Right cardiac atrium (tissue), 5 donors: Measurements from ENCODE around the gene WDR45. TPM values are rescaled to one million over a fixed set of nuclear protein-coding genes. Genes with fewer than 3 reads are reported as not detected.

Experiments
- ATAC-seq, 2 donors: fragments of 200-7000 bp; cut with Tn5 transposase; one replicate each; pipeline versions ENCODE4 v1.8.0 to v1.9.1; 2020; ENCODE audit warnings: moderate library complexity in 2 of 2, mild to moderate bottlenecking in 1 of 2
- DNase-seq, 3 donors: peaks; one replicate each; pipeline ENCODE4 v3.0.0-alpha.2; 2020
- H3K27ac ChIP-seq: one replicate; pipeline ENCODE4 v1.5.1; 2013; ENCODE audit warnings: mild to moderate bottlenecking, low read length, control low read depth, moderate library complexity
- H3K27me3 ChIP-seq: one replicate; pipeline ENCODE4 v1.6.1; 2013; ENCODE audit not compliant: control insufficient read depth, insufficient read depth
- H3K4me1 ChIP-seq: one replicate; pipeline ENCODE4 v1.6.1; 2013; ENCODE audit warnings: low read length; ENCODE audit not compliant: control insufficient read depth, insufficient read depth
- H3K4me3 ChIP-seq: one replicate; pipeline ENCODE4 v1.5.1; 2013; ENCODE audit warnings: low read length, control low read depth
- H3K9me3 ChIP-seq: one replicate; pipeline ENCODE4 v1.6.1; 2013; ENCODE audit warnings: low read length; ENCODE audit not compliant: control insufficient read depth
- WGBS: extraction: QIAGEN DNeasy Blood & Tissue Kit; methylation state at CpG from one replicate; pipeline ENCODE4 v1.1.7; 2013; 5-methylcytosine and 5-hydroxymethylcytosine counted together
- intact Hi-C, 4 donors: fragments of 100-400 bp; cut with DNase I; formaldehyde crosslinking; loops; one replicate each; pipeline versions ENCODE4 v1.11.0 to v1.14.0; 2022 to 2023
- polyA plus RNA-seq: library from polyadenylated mRNA; stranded (reverse); fragments of 200-250 nt; gene quantifications from one replicate; pipeline ENCODE4 v1.2.3, GENCODE V29; 2013
- total RNA-seq, 4 donors: library from RNA; stranded (reverse); fragmentation: NEBNext Ultra II Directional; extraction: Animal tissue kit (Norgen Biotek cat#: 25700); gene quantifications; one replicate each; pipeline ENCODE4 v1.2.1, GENCODE V29; 2021
- donor health status: healthy with polysubstance abuse.
- donor health status: DM: no; HTN: yes; CAD: no.
- donor health status: DM: no; HTN: no; CAD: no.
- donor health status: DM: no; HTN: yes; CAD: no; lungs with severe emphysema.
- donor health status: DM: yes; HTN: yes; CAD: no.

WDR45 gene
- total and polyA plus RNA-seq, 5 donors: 70.0 to 82.5 (median 80.1) TPM

- no peak for ATAC-seq
- Histone ChIP-seq H3K27me3 (no peaks in the 10 kb centered on the region), H3K4me3 (no peak overlapping the region), H3K9me3 (no peaks in the 10 kb centered on the region), H3K4me1 (peaks cover 4% of the 10 kb centered on the region), H3K27ac (no peak overlapping the region)
- WGBS: 84% methylated on average over 13 of the region's 13 CpGs
- DNase-seq: no peak
- intact Hi-C loops: no loop called here
These were observed 4.3 kb downstream of the WDR45 start for GRCh38 chrX:49075347-49075746.

- no peaks in the 10 kb centered on the region for H3K27me3 ChIP-seq
- peaks cover 4% of the 10 kb centered on the region for H3K4me1 ChIP-seq
- DNase-seq: peak; percentile 93 to 97 (median 96)
- H3K4me3 ChIP-seq: peak within 1 kb of the TSS; percentile 47
- under 1% methylated on average over 61 of the region's 61 CpGs for WGBS
- peak within 1 kb of the TSS; percentile 79 for H3K27ac ChIP-seq
- H3K9me3 ChIP-seq: no peaks in the 10 kb centered on the region
- ATAC-seq: peak; percentile 89 to 91
- intact Hi-C loops: no loop called here
These were observed 5.8 kb downstream of the WDR45 start, which contains the start of gene PRAF2 for GRCh38 chrX:49073601-49074575. Gene PRAF2 (minus strand): TSS chrX:49074002. CDS start chrX:49073987, 15 bp downstream.

- no peak overlapping the region for H3K27ac ChIP-seq
- H3K9me3 ChIP-seq: no peaks in the 10 kb centered on the region
- intact Hi-C loops: no loop called here
- no peak for DNase-seq
- 22% methylated on average over 10 of the region's 10 CpGs for WGBS
- peak in 1 of 2 donors; percentile 0 for ATAC-seq
- H3K4me1 ChIP-seq: peaks cover 4% of the 10 kb centered on the region
- peak overlapping the region; percentile 47 for H3K4me3 ChIP-seq
- H3K27me3 ChIP-seq: no peaks in the 10 kb centered on the region
These were observed 7.0 kb downstream of the WDR45 start for GRCh38 chrX:49072712-49073095.

- peak overlapping the region; percentile 54 for H3K27ac ChIP-seq
- H3K27me3 ChIP-seq: no peaks in the 10 kb centered on the region
- 30% methylated on average over 60 of the region's 63 CpGs for WGBS
- intact Hi-C loops: no loop called here
- ATAC-seq (peak; percentile 82 to 84), DNase-seq (peak; percentile 87 to 94 (median 93))
- no peaks in the 10 kb centered on the region for H3K9me3 ChIP-seq
- H3K4me1 ChIP-seq: peaks cover 4% of the 10 kb centered on the region
- H3K4me3 ChIP-seq: peak overlapping the region; percentile 47
These were observed 7.6 kb downstream of the WDR45 start for GRCh38 chrX:49071877-49072711.

GRCh38 chrX:49070988-49071387 lies 8.7 kb downstream of the WDR45 start:
- Histone ChIP-seq H3K4me1 (peaks cover 4% of the 10 kb centered on the region), H3K27me3 (no peaks in the 10 kb centered on the region), H3K9me3 (no peaks in the 10 kb centered on the region), H3K4me3 (no peak overlapping the region), H3K27ac (no peak overlapping the region)
- WGBS: 83% methylated on average over 4 of the region's 4 CpGs
- intact Hi-C loops: no loop called here
- ATAC-seq (no peak), DNase-seq (no peak)

GRCh38 chrX:49069038-49069437 lies 10.6 kb downstream of the WDR45 start:
- H3K9me3 ChIP-seq: no peaks in the 10 kb centered on the region
- peaks cover 4% of the 10 kb centered on the region for H3K4me1 ChIP-seq

GRCh38 chrX:49067285-49068120 lies 12.2 kb downstream of the WDR45 start:
- H3K27me3 ChIP-seq: no peaks in the 10 kb centered on the region
- DNase-seq (no peak), ATAC-seq (no peak)
- no peaks in the 10 kb centered on the region for H3K9me3 ChIP-seq
- no peaks in the 10 kb centered on the region for H3K4me1 ChIP-seq
- no peak overlapping the region for H3K4me3 ChIP-seq
- intact Hi-C loops: no loop called here
- H3K27ac ChIP-seq: no peak overlapping the region
- 91% methylated on average over 41 of the region's 41 CpGs for WGBS

More at GRCh38 chrX:49069038-49069437, 10.6 kb downstream of the WDR45 start:
- 89% methylated on average over 11 of the region's 11 CpGs for WGBS
- intact Hi-C loops: no loop called here
- Histone ChIP-seq H3K27ac (no peak overlapping the region), H3K27me3 (no peaks in the 10 kb centered on the region), H3K4me3 (no peak overlapping the region)
- DNase-seq (no peak), ATAC-seq (no peak)

- H3K27me3 ChIP-seq: no peaks in the 10 kb centered on the region
- H3K27ac ChIP-seq: no peak overlapping the region
- WGBS: 73% methylated on average over 9 of the region's 9 CpGs
- H3K4me3 ChIP-seq: no peak overlapping the region
- no peaks in the 10 kb centered on the region for H3K9me3 ChIP-seq
- no peaks in the 10 kb centered on the region for H3K4me1 ChIP-seq
- ATAC-seq (no peak), DNase-seq (no peak)
- intact Hi-C loops: no loop called here
These were observed 13.0 kb downstream of the WDR45 start for GRCh38 chrX:49066690-49067089.

GRCh38 chrX:49066278-49066677 lies 13.4 kb downstream of the WDR45 start:
- Histone ChIP-seq H3K4me1 (no peaks in the 10 kb centered on the region), H3K27me3 (no peaks in the 10 kb centered on the region), H3K9me3 (no peaks in the 10 kb centered on the region), H3K27ac (no peak overlapping the region), H3K4me3 (no peak overlapping the region)
- no peak for ATAC-seq
- WGBS: 93% methylated on average over 2 of the region's 2 CpGs
- DNase-seq: no peak
- intact Hi-C loops: no loop called here

- intact Hi-C loops: no loop called here
- ATAC-seq (no peak), DNase-seq (no peak)
- H3K9me3 ChIP-seq: no peaks in the 10 kb centered on the region
- H3K27me3 ChIP-seq: no peaks in the 10 kb centered on the region
- no peaks in the 10 kb centered on the region for H3K4me1 ChIP-seq
- 86% methylated on average over 8 of the region's 8 CpGs for WGBS
- H3K27ac ChIP-seq: no peak overlapping the region
- no peak overlapping the region for H3K4me3 ChIP-seq
These were observed 15.0 kb downstream of the WDR45 start for GRCh38 chrX:49064735-49065134.
